Measurements from ENCODE around the gene SPRR2G. TPM values are rescaled to one million over a fixed set of nuclear protein-coding genes. Genes with fewer than 3 reads are reported as not detected.

Gene SPRR2G
- total RNA-seq, 1 donor from 2014 or later, result not detected

- no peak for ATAC-seq
- intact Hi-C loops (cut with DNase I), result no loop called here
- Histone ChIP-seq H3K4me1 (no peaks in the 10 kb centered on the region), H3K4me3 (no peak overlapping the region), H3K27ac (no peak overlapping the region), H3K27me3 (no peaks in the 10 kb centered on the region), H3K9me3 (no peaks in the 10 kb centered on the region), H3K36me3 (no peaks in the 10 kb centered on the region)
- DNase-seq, result no peak
- TF ChIP-seq, protein P1, sequence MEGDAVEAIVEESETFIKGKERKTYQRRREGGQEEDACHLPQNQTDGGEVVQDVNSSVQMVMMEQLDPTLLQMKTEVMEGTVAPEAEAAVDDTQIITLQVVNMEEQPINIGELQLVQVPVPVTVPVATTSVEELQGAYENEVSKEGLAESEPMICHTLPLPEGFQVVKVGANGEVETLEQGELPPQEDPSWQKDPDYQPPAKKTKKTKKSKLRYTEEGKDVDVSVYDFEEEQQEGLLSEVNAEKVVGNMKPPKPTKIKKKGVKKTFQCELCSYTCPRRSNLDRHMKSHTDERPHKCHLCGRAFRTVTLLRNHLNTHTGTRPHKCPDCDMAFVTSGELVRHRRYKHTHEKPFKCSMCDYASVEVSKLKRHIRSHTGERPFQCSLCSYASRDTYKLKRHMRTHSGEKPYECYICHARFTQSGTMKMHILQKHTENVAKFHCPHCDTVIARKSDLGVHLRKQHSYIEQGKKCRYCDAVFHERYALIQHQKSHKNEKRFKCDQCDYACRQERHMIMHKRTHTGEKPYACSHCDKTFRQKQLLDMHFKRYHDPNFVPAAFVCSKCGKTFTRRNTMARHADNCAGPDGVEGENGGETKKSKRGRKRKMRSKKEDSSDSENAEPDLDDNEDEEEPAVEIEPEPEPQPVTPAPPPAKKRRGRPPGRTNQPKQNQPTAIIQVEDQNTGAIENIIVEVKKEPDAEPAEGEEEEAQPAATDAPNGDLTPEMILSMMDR (IDR thresholded peaks at IDR 0.05), result no peak
Measured at GRCh38 chr1:153180556-153180955, 29.9 kb upstream of the SPRR2G start.

- Histone ChIP-seq H3K9me3 (no peaks in the 10 kb centered on the region), H3K27me3 (no peaks in the 10 kb centered on the region), H3K4me1 (no peaks in the 10 kb centered on the region), H3K36me3 (no peaks in the 10 kb centered on the region), H3K4me3 (no peak overlapping the region), H3K27ac (no peak overlapping the region)
- TF ChIP-seq, protein P1 (IDR thresholded peaks at IDR 0.05), result no peak
- no peak for DNase-seq
- intact Hi-C loops (cut with DNase I), result no loop called here
- no peak for ATAC-seq
Measured at GRCh38 chr1:153178922-153179321, 28.2 kb upstream of the SPRR2G start.

GRCh38 chr1:153174624-153175023 lies 23.9 kb upstream of the SPRR2G start:
- Histone ChIP-seq H3K9me3 (no peaks in the 10 kb centered on the region), H3K27ac (no peak overlapping the region), H3K27me3 (no peaks in the 10 kb centered on the region), H3K4me3 (no peak overlapping the region), H3K4me1 (no peaks in the 10 kb centered on the region), H3K36me3 (no peaks in the 10 kb centered on the region)
- no peak for DNase-seq
- TF ChIP-seq, protein P1 (IDR thresholded peaks at IDR 0.05), result no peak
- intact Hi-C loops (cut with DNase I), result no loop called here
- no peak for ATAC-seq

GRCh38 chr1:153168686-153169085 lies 18.0 kb upstream of the SPRR2G start:
- DNase-seq (no peak), ATAC-seq (no peak)
- Histone ChIP-seq H3K27ac (no peak overlapping the region), H3K9me3 (no peaks in the 10 kb centered on the region), H3K36me3 (no peaks in the 10 kb centered on the region), H3K4me3 (no peak overlapping the region), H3K4me1 (no peaks in the 10 kb centered on the region), H3K27me3 (no peaks in the 10 kb centered on the region)
- intact Hi-C loops (cut with DNase I), result no loop called here
- TF ChIP-seq, protein P1 (IDR thresholded peaks at IDR 0.05), result no peak

- H3K9me3 ChIP-seq, result no peaks in the 10 kb centered on the region
- no peak overlapping the region for H3K4me3 ChIP-seq
- intact Hi-C loops (cut with DNase I), result no loop called here
- no peaks in the 10 kb centered on the region for H3K27me3 ChIP-seq
- H3K36me3 ChIP-seq, result no peaks in the 10 kb centered on the region
- ATAC-seq, result no peak
- H3K4me1 ChIP-seq, result no peaks in the 10 kb centered on the region
- no peak for DNase-seq
- TF ChIP-seq, protein P1 (IDR thresholded peaks at IDR 0.05), result no peak
- no peak overlapping the region for H3K27ac ChIP-seq
Measured at GRCh38 chr1:153155541-153155940, 4.9 kb upstream of the SPRR2G start.

- no peak overlapping the region for H3K27ac ChIP-seq
- DNase-seq (no peak), ATAC-seq (no peak)
- intact Hi-C loops (cut with DNase I), result no loop called here
- no peak overlapping the region for H3K4me3 ChIP-seq
- no peaks in the 10 kb centered on the region for H3K9me3 ChIP-seq
- H3K27me3 ChIP-seq, result no peaks in the 10 kb centered on the region
- no peaks in the 10 kb centered on the region for H3K36me3 ChIP-seq
- no peaks in the 10 kb centered on the region for H3K4me1 ChIP-seq
- TF ChIP-seq, protein P1 (IDR thresholded peaks at IDR 0.05), result no peak
Measured at GRCh38 chr1:153152481-153152880, 1.8 kb upstream of the SPRR2G start.
